ENCODE results near the gene RPUSD4. TPM values are rescaled to one million over a fixed set of nuclear protein-coding genes. Genes with fewer than 3 reads are reported as not detected.
A peak's percentile ranks its signal among the peaks of the same experiment; 100 is the strongest.

The RPUSD4 gene
- total RNA-seq, 1 donor from 2014 or later: 40.0 TPM

DNA sequence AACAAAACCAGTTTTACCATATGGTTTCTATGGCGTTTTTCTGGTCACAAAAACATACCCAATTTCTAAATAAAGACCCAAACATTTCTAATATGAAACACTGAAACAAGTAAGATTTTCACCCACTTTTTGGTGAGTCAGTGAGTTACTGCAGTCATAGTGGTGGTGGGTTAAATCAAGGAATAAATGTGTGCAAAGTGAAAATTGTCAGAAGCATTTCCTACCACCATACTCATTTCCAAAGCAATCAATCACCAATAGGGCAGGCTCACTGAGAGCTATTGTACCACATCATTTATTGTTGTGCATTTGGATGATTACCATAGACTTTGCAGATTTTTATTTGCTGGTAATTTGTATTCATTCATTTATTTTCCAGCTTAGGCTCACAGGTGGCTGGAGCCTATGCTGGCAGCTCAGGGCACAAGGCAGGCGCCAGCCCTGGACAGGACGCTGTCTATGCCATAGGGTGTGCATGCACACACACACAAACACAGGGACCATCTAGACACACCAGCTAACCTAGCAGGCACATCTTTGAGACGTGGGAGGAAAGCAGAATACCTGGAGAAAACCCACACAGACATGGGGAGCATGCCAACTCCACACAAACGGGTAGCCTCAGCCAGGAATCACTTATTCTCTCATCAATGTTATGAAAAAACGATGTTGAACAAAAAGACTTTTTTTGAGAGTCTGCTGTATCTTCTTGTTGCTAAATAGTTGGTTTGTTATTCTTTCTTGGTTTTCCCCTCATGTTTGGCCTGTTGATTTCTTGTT lies 5.3 kb upstream of the RPUSD4 start:
- intact Hi-C loops (cut with DNase I): no loop called here
- no peak for DNase-seq (ENCODE audit: missing footprints)
- ATAC-seq: no peak

DNA sequence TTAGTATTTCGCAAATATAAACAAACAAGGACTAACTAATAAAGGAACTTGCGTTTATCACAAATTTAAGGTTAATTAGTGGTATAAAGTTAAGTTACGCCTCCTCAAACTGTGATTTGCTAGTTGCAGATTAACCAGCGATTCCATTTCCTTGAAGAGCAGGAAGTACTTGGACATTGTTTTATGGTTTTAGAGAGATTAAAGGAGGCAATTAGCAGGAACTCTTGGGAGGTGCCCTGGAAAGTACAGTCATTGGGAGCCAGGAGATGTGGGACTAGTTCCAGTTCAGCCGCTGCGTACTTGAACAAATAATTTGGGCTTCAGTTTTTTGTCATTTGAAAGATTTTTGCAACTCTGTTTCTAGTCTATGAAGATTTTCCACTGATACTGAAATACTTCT lies 3.4 kb upstream of the RPUSD4 start:
- intact Hi-C loops (cut with DNase I): loop anchor here (5.0 kb wide), 1 partner anchor 153 kb away; the partner anchor contains the start of gene CDON
- ATAC-seq (no peak), DNase-seq (ENCODE audit: missing footprints) (no peak)

DNA sequence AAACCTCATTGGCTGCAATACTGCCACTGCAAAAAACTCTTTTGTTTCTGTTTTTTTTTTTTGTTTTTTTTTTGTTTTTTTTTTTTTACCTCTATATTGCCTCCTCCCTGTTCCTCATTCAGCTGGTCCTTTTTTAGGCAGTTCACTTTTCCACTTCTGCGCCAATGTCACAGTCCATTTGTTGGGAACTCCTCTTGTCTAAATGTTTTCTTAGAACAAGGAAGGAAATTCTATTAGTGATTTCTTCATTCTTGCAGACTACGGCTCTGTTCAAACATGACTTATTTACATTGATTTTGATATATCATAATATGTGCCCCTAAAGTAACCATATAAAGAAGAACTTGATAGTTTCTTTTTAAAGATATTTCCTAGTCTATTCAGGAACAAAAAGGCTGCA lies 3.0 kb upstream of the RPUSD4 start:
- no peak for ATAC-seq
- DNase-seq (ENCODE audit: missing footprints): no peak
- intact Hi-C loops (cut with DNase I): loop anchor here (5.0 kb wide), 1 partner anchor 152 kb away; the partner anchor contains the start of gene CDON

DNA sequence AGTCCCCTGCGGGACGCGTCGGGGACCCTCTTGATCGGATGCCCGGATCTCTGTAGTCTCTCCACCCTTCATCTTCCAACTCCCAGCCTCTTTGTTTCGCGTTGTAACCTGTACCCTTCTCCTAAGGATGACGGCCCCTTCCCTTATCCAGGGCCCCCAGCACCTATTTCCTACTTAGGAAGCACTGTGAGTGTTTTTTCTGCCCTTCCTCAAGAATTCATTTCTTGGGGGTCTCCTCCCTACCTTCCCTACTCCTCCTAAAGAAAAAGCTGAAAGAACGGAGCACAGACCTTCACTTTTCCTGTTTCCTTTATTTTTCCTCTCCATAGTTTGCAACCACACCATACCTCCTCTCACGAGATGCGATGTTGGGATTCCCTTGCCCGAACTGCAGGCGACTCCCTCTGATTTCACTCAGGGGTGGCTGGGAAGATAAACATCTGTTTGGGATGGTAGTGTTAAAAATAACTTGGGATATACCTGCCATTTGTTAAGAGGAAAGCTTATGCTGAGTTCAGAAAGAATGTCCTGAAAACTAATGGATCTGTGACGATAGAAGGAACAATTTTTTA lies 725 bp upstream of the RPUSD4 start:
- intact Hi-C loops (cut with DNase I): loop anchor here (5.0 kb wide), 1 partner anchor 150 kb away; the partner anchor contains the start of gene CDON
- no peak for ATAC-seq

DNA sequence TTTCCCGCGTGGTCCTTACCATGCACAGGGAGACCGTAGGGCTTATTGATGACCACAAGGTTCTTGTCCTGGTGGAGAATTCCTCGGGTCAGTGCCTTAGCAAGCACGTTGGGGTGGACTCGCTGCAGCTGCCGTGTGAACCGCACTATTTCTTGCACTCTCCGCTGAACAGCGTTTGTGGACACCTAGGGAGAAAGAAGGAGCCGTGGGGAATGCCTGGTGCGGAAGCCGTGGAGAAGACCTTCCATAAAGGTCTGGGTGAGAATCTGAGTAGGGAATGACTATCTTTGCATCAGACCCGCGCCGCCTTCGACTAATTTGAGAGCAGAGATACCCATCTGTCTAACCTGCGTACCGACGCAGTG lies 597 bp downstream of the RPUSD4 start:
- DNase-seq (ENCODE audit: missing footprints): no peak
- intact Hi-C loops (cut with DNase I): loop anchor here (2.0 to 5.0 kb wide), 2 partner anchors 58 to 149 kb away; partner anchors contain the start of genes CDON, FOXRED1 and SRPRA
- no peak for ATAC-seq

More for the DNA sequence above, 725 bp upstream of the RPUSD4 start:
- no peak for DNase-seq (ENCODE audit: missing footprints)

DNA sequence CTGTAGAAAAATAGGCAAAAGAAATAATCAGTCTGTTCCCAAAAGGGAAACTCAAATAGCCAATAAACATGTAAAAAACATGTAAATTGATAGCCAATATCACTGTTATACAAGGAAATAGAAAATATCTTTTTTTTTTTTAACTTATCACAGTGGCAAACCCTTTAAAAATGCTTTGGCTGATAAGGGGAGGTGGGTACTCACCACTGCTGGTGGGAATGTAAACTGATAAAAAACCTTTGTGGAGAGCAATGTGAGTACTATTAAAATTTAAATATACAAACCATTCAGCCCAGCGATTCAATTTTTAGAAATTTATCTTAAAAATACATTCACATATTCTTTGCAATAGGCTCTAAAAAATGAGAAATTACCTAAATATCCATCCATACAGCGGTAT lies 3.6 kb downstream of the RPUSD4 start:
- ATAC-seq (no peak), DNase-seq (ENCODE audit: missing footprints) (no peak)
- intact Hi-C loops (cut with DNase I): loop anchor here (10.0 kb wide), 2 partner anchors 93 to 227 kb away; no protein-coding TSS in a partner anchor

DNA sequence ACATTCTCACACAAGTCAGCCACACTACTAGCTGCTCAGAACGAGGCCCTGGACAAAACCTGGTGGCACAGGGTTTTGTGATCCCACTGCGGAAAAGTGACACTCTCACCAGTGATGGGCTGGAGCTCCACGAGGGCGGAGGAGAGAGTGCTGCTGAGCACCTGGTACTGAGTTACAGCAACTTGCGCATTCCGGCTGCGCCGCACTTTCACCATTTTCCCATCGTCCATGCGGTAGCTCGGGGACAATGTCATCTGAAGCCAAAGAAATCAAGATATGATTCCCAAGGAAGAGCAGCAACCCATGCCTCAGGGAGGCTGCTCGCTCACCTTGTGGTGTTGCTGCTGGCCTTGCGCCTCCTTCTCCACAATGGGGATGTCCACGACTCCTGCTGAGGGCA lies 6.1 kb downstream of the RPUSD4 start:
- ATAC-seq: no peak
- intact Hi-C loops (cut with DNase I): loop anchor here (10.0 kb wide), 2 partner anchors 91 to 229 kb away; no protein-coding TSS in a partner anchor
- DNase-seq (ENCODE audit: missing footprints): no peak

DNA sequence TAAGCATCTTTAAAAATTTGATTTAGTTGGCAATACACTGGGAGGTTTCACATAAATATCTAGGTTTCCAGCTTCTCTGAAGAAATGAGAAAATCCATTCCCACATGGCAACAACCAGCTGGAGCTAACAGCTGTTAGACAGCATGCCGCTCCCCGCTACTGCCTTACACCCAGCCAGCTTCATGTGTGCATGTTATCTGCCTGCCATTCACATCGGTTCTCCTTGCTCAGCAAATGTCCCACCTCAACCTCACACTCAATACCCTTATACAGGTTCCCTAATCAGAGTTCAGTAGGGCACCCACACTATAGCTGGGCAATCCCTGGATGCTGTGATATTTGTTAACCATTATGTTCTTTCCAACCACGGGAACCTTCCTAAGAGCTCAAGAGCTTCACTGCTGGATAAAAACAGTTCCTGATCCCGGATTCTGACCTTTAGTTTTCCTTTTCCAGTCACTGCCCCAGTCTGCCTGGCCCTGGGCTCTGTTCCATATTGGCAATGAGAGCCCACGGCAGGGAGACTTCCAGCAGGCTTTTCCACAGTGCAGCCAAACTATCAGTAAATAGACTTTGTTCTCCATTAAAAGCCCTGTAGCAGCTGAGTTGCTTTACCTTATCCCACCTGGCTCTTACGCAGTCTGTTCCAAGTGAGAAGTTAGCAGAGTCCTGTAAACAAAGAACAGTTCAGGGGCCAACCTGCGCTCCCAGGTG lies 8.6 kb downstream of the RPUSD4 start:
- intact Hi-C loops (cut with DNase I): loop anchor here (10.0 kb wide), 2 partner anchors 88 to 232 kb away; no protein-coding TSS in a partner anchor
- DNase-seq (ENCODE audit: missing footprints): no peak
- peak; percentile 67 for ATAC-seq

DNA sequence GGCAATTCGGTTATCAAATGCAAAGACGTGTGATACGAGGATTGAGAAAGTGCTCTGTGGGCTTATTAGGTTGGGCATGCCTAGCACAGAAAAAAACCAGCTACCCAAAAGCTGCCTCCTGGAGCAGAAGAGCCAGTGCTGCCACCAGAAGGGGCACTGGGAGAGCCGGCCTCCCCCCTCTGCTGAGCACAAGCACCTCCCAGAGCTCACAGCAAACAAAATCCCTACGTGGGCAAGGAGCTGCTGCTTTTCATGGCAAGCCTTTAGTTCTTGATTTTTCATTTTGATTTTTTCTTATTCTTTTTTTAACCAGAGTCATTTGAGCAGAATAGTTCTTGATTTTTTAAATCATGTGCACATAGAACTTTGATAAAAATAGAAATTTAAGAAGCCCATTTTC lies 12.8 kb downstream of the RPUSD4 start:
- intact Hi-C loops (cut with DNase I): no loop called here
- ATAC-seq (no peak), DNase-seq (ENCODE audit: missing footprints) (no peak)

DNA sequence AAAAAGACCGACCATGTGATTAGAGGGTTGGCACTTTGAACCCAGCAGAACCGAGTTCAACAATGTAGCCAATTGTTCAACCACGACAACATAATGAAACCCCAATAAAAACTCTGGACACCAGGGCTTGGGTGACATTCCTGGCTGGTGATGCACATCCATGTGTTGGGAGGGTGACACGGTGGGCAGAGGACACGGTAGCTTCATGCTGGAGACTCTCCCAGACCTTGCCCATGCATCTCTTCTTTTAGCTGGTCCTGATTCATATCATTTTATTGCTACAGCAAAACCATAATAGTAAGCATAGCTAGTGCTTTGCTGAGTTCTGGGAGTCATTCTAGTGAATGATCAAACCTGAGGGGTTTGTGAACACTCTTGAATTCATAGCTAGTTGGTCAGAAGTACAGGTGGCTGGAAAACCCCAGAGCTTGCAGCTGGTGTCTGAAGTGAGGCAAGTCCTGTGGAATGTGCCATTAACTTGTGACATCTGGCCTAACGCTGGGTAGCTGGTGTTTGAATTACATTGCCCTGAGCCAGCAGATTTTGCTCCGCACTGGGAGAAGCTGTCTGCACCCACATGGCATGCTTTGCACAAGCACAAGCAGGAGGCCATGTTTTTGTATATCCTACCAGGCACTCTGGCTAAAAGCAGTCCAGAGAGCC lies 14.0 kb downstream of the RPUSD4 start:
- intact Hi-C loops (cut with DNase I): no loop called here
- DNase-seq (ENCODE audit: missing footprints) (no peak), ATAC-seq (no peak)

DNA sequence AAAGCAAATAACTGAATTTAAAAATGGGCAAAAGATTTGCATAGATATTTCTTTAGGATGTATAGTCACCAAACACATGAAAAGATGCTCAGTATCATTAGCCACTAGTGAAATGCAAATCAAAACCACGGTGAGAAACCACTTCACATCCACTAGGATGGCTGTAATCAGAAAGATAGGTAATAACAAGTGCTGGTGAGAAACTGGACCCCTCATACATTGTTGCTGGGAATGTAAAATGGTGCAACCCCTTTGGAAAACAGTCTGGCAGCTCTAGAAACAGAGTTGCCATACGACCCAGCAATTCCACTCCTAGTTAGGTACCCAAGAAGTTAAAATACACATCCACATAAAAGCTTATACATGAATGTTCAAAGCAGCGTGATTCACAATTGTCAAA lies 16.3 kb downstream of the RPUSD4 start:
- ATAC-seq (no peak), DNase-seq (ENCODE audit: missing footprints) (no peak)
- intact Hi-C loops (cut with DNase I): no loop called here

DNA sequence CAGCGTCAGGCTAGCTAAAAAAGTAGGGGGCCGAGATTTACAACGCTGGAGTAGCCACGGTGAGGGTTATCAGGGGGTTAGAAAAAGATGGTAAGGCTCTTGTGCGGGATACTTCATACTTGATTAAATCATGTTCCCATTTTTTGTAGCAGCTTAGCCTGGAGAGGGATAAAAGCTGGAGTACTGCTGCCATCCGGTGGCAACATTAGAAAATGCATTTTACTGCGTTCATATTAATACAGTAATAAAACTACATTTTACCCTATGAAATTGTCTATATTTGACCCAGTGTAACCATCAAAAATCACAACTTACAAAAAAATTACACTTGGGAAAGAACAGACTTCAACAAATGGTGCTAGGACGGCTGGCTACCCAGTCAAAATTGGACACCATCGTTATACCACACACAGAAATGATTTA lies 17.3 kb downstream of the RPUSD4 start:
- ATAC-seq (peak; percentile 74), DNase-seq (ENCODE audit: missing footprints) (no peak)
- intact Hi-C loops (cut with DNase I): loop anchor here (1.0 to 5.0 kb wide), 3 partner anchors 132 to 271 kb away; partner anchors contain the start of gene CDON

DNA sequence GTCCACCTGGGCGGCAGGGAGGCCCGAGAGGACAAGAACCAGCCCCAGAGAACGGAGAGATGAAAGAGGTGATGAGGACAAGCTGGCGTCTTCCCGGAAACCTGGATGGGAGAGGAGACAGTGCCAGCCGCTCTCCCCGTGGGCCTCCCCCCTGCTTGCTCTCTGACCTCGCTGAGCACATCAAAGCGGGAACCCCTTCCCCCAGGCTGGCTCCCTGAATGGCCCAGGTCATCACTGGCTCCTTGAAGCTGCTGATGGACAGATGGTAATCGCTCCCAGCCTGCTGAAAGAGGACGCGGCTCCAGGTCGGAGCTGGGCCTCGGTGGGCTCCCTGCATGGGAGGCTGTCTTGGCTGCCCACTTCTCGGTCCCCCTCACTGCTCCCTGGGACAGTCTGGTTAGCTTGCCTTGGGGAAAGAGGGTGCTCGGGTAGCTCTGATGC lies 18.4 kb downstream of the RPUSD4 start:
- no peak for DNase-seq (ENCODE audit: missing footprints)
- no peak for ATAC-seq
- intact Hi-C loops (cut with DNase I): loop anchor here (5.0 kb wide), 2 partner anchors 131 to 251 kb away; partner anchors contain the start of gene CDON

DNA sequence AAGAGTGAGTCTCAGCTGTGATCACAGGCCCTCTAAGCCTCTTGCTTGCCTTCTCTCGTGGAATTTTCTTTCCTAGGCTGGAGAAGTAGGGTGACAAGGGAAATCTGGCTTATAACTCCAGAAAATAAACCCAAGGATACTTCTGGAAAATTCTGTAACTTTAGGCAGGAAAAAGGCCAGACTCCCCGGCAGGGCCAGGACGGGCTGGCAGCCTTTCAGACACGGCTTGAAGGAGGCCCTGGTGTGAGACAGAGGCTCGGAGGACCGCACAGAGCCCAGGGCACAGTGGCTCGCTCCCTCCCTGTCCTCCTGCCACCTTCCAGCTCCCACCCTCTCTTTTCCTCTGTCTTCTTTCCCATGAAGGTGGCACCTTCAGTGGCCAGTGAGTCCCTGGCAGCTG lies 19.1 kb downstream of the RPUSD4 start:
- DNase-seq (ENCODE audit: missing footprints) (no peak), ATAC-seq (no peak)
- intact Hi-C loops (cut with DNase I): loop anchor here (5.0 kb wide), 2 partner anchors 130 to 250 kb away; partner anchors contain the start of gene CDON

DNA sequence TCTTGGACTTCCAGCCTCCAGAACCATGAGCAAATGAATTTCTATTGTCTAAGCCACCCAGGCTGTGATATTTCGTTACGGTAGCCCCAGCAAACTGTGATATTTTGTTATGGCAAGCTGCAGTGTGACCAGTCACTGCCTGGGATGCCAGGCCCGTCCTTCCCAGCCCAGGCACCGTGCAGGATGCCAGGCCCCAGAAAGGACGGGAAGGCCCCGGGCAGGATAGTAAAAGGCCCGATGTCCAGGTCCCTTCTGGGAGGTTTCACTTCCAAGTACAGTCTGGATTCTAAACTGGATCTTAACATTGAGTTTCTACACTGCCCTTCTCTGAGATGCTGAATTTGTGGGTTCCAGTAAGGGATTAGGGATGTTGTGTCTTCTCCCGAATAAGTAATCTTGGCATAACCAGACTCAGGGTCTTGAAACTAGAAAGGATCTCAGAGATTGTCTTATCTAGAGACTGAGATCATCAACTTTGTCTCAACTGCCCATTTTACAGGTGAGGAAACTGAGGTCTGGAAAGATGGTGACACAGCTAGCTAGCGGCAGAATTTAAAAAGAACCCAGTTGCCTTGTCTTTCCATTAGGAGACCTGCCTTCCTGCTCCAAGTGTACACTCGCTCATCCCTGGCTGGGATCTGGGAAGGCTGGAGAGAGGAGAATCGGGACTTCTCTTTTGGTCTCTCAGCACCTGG lies 19.9 kb downstream of the RPUSD4 start:
- ATAC-seq (no peak), DNase-seq (ENCODE audit: missing footprints) (no peak)
- intact Hi-C loops (cut with DNase I): loop anchor here (5.0 kb wide), 2 partner anchors 129 to 249 kb away; partner anchors contain the start of gene CDON

DNA sequence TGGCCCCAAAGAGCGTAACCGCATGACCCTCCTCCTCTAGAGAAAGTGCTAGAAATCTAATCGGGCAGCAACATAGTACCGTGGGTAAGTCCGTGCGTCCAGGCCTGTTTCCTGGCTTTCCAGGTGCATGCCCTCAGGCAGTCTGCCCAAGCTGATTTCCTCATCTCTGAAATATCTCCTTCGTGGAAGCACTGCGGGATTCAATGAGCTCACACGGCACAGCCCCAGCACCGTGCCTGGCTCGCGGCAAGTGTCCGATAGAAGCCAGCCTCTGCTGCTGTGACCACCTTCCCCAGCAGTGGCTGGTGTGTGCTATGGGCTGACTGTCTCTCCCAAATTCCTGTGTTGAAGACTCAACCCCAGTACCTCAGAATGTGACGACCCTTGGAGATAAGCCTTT lies 20.7 kb downstream of the RPUSD4 start:
- ATAC-seq: no peak
- intact Hi-C loops (cut with DNase I): loop anchor here (5.0 kb wide), 2 partner anchors 128 to 248 kb away; partner anchors contain the start of gene CDON
- no peak for DNase-seq (ENCODE audit: missing footprints)

DNA sequence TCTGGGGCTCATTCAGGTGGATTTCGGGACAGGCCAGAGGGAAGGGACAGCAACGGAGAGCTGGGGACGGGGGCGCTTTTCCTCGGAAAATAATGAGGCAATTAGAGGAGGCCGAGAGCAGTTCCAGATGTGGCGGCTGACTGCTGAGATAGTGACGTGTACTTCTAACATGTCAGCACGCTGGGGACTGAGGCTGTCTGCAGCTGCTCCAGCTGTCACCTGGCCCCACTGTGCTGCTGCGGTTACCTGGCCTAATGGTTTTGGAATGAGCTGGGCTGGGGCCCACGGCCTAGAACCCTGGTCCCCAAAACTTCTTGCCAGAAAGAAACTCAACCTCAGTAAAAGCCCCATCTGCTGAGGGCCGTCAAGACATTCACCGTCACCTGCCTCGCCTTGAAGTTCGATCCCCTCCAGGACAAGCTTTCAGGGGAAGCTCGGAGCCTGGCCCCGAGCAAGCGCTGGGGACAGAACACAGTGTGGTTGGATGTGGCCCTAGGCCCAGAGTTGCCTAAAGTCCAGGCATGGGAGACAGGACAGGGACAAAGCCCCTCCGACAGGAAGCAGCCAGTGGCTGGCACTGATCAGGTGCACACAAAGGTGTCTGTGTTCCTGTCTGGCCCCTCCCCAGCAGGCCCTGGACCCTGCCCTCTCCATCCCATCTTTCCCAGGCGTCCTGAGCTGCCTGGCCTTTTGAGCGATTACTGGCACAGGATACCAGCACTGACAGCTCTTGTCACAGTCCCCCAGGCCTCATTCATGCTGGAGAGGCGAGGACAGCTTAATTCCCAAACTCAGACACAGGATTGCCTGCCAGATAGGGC lies 22.1 kb downstream of the RPUSD4 start:
- no peak for DNase-seq (ENCODE audit: missing footprints)
- ATAC-seq: no peak
- intact Hi-C loops (cut with DNase I): no loop called here

All from Right ventricle myocardium inferior (tissue), 1 donor.